Ovary (tissue), 9 donors: ENCODE data around the gene SGMS1. TPM values are rescaled to one million over a fixed set of nuclear protein-coding genes. Genes with fewer than 3 reads are reported as not detected.
"Not testable (repeated sequence)": the region's sequence is repeated elsewhere in the genome, so short reads cannot be mapped to it uniquely, and the experiment has no call there.

Experiments
- DNase-seq, 5 donors: peaks; one replicate each; pipeline ENCODE4 v3.0.0-alpha.2; 2019 to 2020
- H3K27ac ChIP-seq, 2 donors: fragments of 200-600 bp; one replicate each; pipeline versions ENCODE4 v1.5.1 to v1.8.0; 2019 to 2022
- H3K27me3 ChIP-seq: fragments of 200-600 bp; one replicate; pipeline ENCODE4 v1.8.0; 2022
- H3K36me3 ChIP-seq: fragments of 200-600 bp; sonication (generic); one replicate; pipeline ENCODE4 v1.5.1; 2019
- H3K4me1 ChIP-seq: one replicate; pipeline ENCODE4 v1.8.1; 2013; ENCODE audit warnings: mild to moderate bottlenecking, moderate library complexity; ENCODE audit not compliant: insufficient read depth
- H3K4me3 ChIP-seq: fragments of 200-600 bp; sonication (generic); one replicate; pipeline ENCODE4 v1.5.1; 2017
- H3K9me3 ChIP-seq, 2 donors: fragments of 200-600 bp in 1 of 2; sonication (generic) in 1 of 2; one replicate each; pipeline versions ENCODE4 v1.5.1 to v1.8.1; 2013 to 2019; ENCODE audit warnings: mild to moderate bottlenecking in 1 of 2, moderate library complexity in 1 of 2
- EP300 ChIP-seq: sonication (generic); formaldehyde crosslinking; IDR thresholded peaks from one replicate; pipeline ENCODE4 v1.6.1; 2017; ENCODE audit warnings: antibody characterized with exemption
- POLR2A ChIP-seq: fragments of 450-650 bp; IDR thresholded peaks from one replicate; pipeline ENCODE4 v1.6.1; 2017; ENCODE audit warnings: antibody characterized with exemption, mild to moderate bottlenecking, moderate library complexity
- WGBS, 3 donors: extraction: QIAGEN DNeasy Blood & Tissue Kit in 1 of 3; methylation state at CpG; one replicate each; pipeline versions ENCODE4 v1.1.5 to v1.1.7; 2013 to 2017; 5-methylcytosine and 5-hydroxymethylcytosine counted together
- intact Hi-C, 4 donors: fragments of 100-400 bp; cut with DNase I; formaldehyde crosslinking; loops; one replicate each; pipeline versions ENCODE4 v1.11.0 to v1.15.1; 2022 to 2023
- polyA plus RNA-seq, 2 donors: library from polyadenylated mRNA; stranded (reverse); fragments of 200-250 nt in 1 of 2; fragments of 350-450 nt in 1 of 2; fragmentation: Illumina TruSeq in 1 of 2; extraction: RNeasy Lipid Tissue Mini Kit (QIAGEN cat#74804) in 1 of 2; gene quantifications; one replicate each; pipeline ENCODE4 v1.2.3, GENCODE V29; 2013 to 2014
- total RNA-seq, 7 donors: library from RNA; depleted of rRNA in 2 of 7; stranded (reverse); fragments of >200 nt in 2 of 7; fragmentation: NEBNext Ultra II Directional in 3 of 7; extraction: Animal tissue kit (Norgen Biotek cat#: 25700) in 3 of 7; gene quantifications; one replicate each; pipeline versions ENCODE4 v1.1.0 to v1.2.4, GENCODE V29; 2016 to 2023
- TF ChIP-seq, protein P1 (sequence below), 3 donors: fragments of 450-650 bp in 2 of 3; fragments of 200-600 bp in 1 of 3; IDR thresholded peaks; one replicate each; pipeline versions ENCODE4 v1.5.1 to v1.8.0; 2016 to 2022; ENCODE audit warnings: antibody characterized with exemption in 3 of 3, mild to moderate bottlenecking in 1 of 3
- donor health status: DM: no; HTN: no; CAD: no; lungs with moderate emphysema.
- donor health status: DM: no; HTN: no; CAD: no.
- donor health status: Bipolar disorder and iron deficiency.
- donor health status: DM: yes; HTN: yes; CAD: no.
- donor health status: DM: no; HTN: no; CAD: no.
- donor health status: DM: yes; HTN: yes; CAD: no.

The SGMS1 gene
- total and polyA plus RNA-seq, 9 donors = 15.6 to 90.0 (median 39.0) TPM

DNA sequence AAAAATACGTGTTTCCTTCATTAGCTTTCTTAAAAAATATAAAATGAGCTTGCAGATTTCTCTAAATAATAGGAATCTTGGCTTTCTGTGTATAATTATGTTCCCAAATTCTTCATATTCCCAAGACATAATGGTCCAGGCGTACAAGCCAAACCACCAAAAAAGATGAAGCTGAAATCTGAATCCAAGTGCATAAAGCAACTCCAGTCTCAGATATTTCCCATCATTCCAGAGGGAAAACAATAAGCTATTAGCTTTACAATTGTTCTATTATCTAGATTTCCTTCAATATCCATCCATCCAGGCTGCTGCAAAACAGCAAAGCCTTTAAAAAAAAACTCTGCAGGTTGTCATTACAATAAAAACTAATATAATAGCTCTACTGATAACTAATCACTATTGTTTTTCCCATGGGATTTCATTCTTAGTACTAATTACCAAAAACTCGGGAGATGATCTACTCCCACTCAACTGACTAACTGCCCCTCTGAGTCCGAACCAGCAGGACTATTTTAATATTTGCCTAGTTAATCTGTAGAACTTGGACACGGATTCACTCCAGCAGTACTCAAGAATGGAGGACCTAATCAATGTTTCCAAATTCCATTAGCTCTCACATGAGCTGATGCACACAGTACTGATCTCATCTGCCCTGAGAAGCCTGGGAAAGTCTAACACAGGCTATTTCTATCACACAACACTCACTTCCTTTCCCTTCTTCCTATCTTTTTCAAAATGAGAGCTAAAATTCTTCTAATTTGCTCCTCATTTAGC is 263.5 kb downstream of the SGMS1 start:
- TF ChIP-seq, protein P1, sequence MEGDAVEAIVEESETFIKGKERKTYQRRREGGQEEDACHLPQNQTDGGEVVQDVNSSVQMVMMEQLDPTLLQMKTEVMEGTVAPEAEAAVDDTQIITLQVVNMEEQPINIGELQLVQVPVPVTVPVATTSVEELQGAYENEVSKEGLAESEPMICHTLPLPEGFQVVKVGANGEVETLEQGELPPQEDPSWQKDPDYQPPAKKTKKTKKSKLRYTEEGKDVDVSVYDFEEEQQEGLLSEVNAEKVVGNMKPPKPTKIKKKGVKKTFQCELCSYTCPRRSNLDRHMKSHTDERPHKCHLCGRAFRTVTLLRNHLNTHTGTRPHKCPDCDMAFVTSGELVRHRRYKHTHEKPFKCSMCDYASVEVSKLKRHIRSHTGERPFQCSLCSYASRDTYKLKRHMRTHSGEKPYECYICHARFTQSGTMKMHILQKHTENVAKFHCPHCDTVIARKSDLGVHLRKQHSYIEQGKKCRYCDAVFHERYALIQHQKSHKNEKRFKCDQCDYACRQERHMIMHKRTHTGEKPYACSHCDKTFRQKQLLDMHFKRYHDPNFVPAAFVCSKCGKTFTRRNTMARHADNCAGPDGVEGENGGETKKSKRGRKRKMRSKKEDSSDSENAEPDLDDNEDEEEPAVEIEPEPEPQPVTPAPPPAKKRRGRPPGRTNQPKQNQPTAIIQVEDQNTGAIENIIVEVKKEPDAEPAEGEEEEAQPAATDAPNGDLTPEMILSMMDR (IDR thresholded peaks at IDR 0.05) = no peak
- TF ChIP-seq POLR2A = no peak
- TF ChIP-seq EP300 = no peak
- H3K9me3 ChIP-seq = no peaks in the 10 kb centered on the region
- intact Hi-C loops = no loop called here
- no peaks in the 10 kb centered on the region for H3K36me3 ChIP-seq
- no peak overlapping the region for H3K27ac ChIP-seq
- DNase-seq = no peak
- no peaks in the 10 kb centered on the region for H3K27me3 ChIP-seq
- no peak overlapping the region for H3K4me3 ChIP-seq
- peaks cover 3% of the 10 kb centered on the region for H3K4me1 ChIP-seq
- WGBS, 3 donors = 12 to 18% (median 15%) methylated on average over 5 of the region's 5 CpGs

GRCh38 chr10:50358925-50359687 is 264.6 kb downstream of the SGMS1 start:
- Histone ChIP-seq H3K4me3 (no peak overlapping the region), H3K4me1 (peaks cover 3% of the 10 kb centered on the region), H3K9me3 (no peaks in the 10 kb centered on the region), H3K36me3 (no peaks in the 10 kb centered on the region), H3K27me3 (no peaks in the 10 kb centered on the region), H3K27ac (no peak overlapping the region)
- WGBS, 3 donors = 81 to 91% (median 87%) methylated on average over 1 of the region's 1 CpG
- TF ChIP-seq, protein P1 (IDR thresholded peaks at IDR 0.05) = no peak
- TF ChIP-seq POLR2A (no peak), EP300 (no peak)
- intact Hi-C loops = no loop called here
- DNase-seq = no peak

GRCh38 chr10:50358411-50358810 is 265.3 kb downstream of the SGMS1 start:
- Histone ChIP-seq H3K9me3 (no peaks in the 10 kb centered on the region), H3K27ac (no peak overlapping the region), H3K36me3 (no peaks in the 10 kb centered on the region), H3K4me1 (peaks cover 3% of the 10 kb centered on the region), H3K4me3 (no peak overlapping the region), H3K27me3 (no peaks in the 10 kb centered on the region)
- intact Hi-C loops = no loop called here
- 96 to 100% (median 100%) methylated on average over 2 of the region's 2 CpGs for WGBS, 3 donors
- DNase-seq = no peak
- TF ChIP-seq EP300 (no peak), POLR2A (no peak)
- TF ChIP-seq, protein P1 (IDR thresholded peaks at IDR 0.05) = no peak

DNA sequence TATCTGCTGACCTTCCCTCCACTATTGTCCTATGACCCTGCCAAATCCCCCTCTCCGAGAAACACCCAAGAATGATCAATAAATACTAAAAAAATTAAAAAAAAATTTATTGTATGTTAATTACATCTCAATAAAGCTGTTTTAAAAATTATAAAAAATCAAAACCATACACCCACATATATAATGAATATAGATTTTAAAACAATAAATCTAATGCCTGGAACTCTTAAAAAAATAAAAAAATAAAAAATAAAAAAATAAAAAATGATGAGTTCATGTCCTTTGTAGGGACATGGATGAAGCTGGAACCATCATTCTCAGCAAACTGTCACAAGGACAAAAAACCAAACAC is 267.3 kb downstream of the SGMS1 start:
- H3K4me1 ChIP-seq, H3K9me3 ChIP-seq, intact Hi-C loops, H3K36me3 ChIP-seq, H3K27ac ChIP-seq, H3K27me3 ChIP-seq, H3K4me3 ChIP-seq, DNase-seq: not testable (repeated sequence)
- 89 to 96% (median 94%) methylated on average over 1 of the region's 1 CpG for WGBS, 3 donors

- H3K9me3 ChIP-seq, H3K27ac ChIP-seq, H3K36me3 ChIP-seq, H3K4me1 ChIP-seq, H3K27me3 ChIP-seq, H3K4me3 ChIP-seq, intact Hi-C loops, DNase-seq: not testable (repeated sequence)
- WGBS, 3 donors = 94 to 96% (median 96%) methylated on average over 20 to 33 of the region's 33 CpGs
These were observed 267.9 kb downstream of the SGMS1 start for GRCh38 chr10:50355693-50356480.
